HEK293 (cell line): Measurements from ENCODE around the gene APRT.

Source experiments
- CTCF ChIP-seq: fragments of 450-650 bp; formaldehyde crosslinking; IDR thresholded peaks from 2 replicates; pipeline ENCODE4 v1.5.1; 2016; ENCODE audit warnings: missing biosample characterization, missing genetic modification characterization
- SCRT2 ChIP-seq: fragments of 450-650 bp; formaldehyde crosslinking; IDR thresholded peaks from 2 replicates; pipeline ENCODE4 v1.5.1; 2016; ENCODE audit warnings: missing biosample characterization, missing genetic modification characterization
- YY1 ChIP-seq: fragments of 450-650 bp; formaldehyde crosslinking; IDR thresholded peaks from 2 replicates; pipeline ENCODE4 v1.5.1; 2018; ENCODE audit warnings: missing biosample characterization, missing genetic modification characterization
- ZFP3 ChIP-seq: fragments of 450-650 bp; formaldehyde crosslinking; IDR thresholded peaks from 2 replicates; pipeline ENCODE4 v1.5.1; 2016; ENCODE audit warnings: low read depth, missing biosample characterization, missing genetic modification characterization
- ZNF148 ChIP-seq: fragments of 450-650 bp; formaldehyde crosslinking; IDR thresholded peaks from 2 replicates; pipeline ENCODE4 v1.5.0; 2017; ENCODE audit warnings: missing biosample characterization, missing genetic modification characterization, borderline replicate concordance
- ZNF664 ChIP-seq: fragments of 450-650 bp; formaldehyde crosslinking; IDR thresholded peaks from 2 replicates; pipeline ENCODE4 v1.5.1; 2016; ENCODE audit warnings: missing biosample characterization, missing genetic modification characterization
- ZNF76 ChIP-seq: fragments of 450-650 bp; formaldehyde crosslinking; IDR thresholded peaks from 2 replicates; pipeline ENCODE4; 2016; ENCODE audit warnings: low read depth, missing biosample characterization, missing genetic modification characterization, borderline replicate concordance

- TF ChIP-seq ZNF148 (tag by site-specific recombination) (no peak), ZFP3 (tag by site-specific recombination) (peak; percentile 79), CTCF (no peak), ZNF664 (no peak), ZNF76 (no peak), SCRT2 (tag by site-specific recombination) (no peak), YY1 (tag by site-specific recombination) (no peak)
These were observed 40.4 kb downstream of the APRT start for GRCh38 chr16:88771294-88771772.
